Bronchus fibroblast of lung (primary cell): ENCODE results near the gene ZNF717. TPM values are rescaled to one million over a fixed set of nuclear protein-coding genes. Genes with fewer than 3 reads are reported as not detected.

Experiments used
- total RNA-seq: library from RNA; depleted of rRNA; stranded (reverse); fragments of >200 nt; gene quantifications from 2 replicates; pipeline ENCODE4 v1.2.3, GENCODE V29; 2015

The ZNF717 gene
- 7.1 and 7.3 TPM in 2 replicates for total RNA-seq

DNA sequence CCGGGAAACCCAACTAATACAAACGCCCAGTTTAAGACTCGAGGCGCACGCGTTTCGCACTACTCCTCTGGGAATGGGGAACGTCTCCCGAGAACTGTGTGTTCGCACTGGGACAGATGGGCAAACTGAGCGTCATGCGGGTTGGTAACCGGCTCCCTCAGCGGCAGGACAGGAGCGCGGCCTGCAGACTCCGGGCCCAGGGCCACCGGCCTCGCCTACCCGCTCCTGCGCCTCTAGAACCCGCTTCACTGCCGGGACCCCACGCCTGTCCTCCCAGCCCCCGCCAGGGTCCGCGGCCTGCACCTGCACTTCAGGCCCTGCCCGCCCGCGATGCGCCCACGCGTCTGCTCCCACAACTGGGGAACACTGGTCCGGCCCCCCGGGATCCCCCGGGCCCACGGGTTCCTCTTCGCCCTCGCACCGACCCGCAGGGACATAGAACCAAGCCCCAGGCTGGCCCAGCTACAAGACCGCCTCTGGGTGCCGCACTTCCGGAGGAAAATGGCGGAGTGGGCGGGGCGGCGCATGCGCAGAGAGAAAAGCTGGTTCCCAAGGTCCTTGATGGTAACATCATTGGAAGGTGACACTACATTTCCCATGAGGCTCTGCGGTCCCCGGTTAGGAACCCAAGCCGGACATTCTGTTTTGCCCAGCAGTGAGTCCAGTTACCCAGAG, at the start of gene ZNF717:
TSS of gene ZNF717 (minus strand) at position 469 of the 675 bp plus-strand sequence. CDS start 2,187 bp downstream, outside the sequence.

Other genes with a start within 250 kb of the ZNF717 start
- not detected in 2 replicates for gene FRG2C, start 121.2 kb downstream of the ZNF717 start, total RNA-seq